SK-N-SH (cell line): Measurements from ENCODE around the gene TRAF2. TPM values are rescaled to one million over a fixed set of nuclear protein-coding genes. Genes with fewer than 3 reads are reported as not detected.

Experiments
- CTCF ChIA-PET: fragments of 300-600, 350-600 bp; formaldehyde crosslinking; extraction: SDS; loops from one replicate; lab custom pipeline; 2021; lab: Yijun Ruan, JAX
- POLR2A ChIA-PET: fragments of 350-600 bp; sonication (Branson Sonifier 250); formaldehyde crosslinking; extraction: SDS; loops from one replicate; lab custom pipeline; 2020; ENCODE audit warnings: antibody characterized with exemption, inconsistent platforms; lab: Yijun Ruan, JAX
- DNase-seq: peaks from one replicate; pipeline ENCODE4 v3.0.0; 2012
- H2AFZ ChIP-seq: fragments of 200-600 bp; sonication (generic); 2 replicates; pipeline ENCODE4 v1.8.1; 2016; ENCODE audit warnings: antibody characterized with exemption, mild to moderate bottlenecking, low read depth
- H3F3A ChIP-seq: fragments of 200-600 bp; sonication (generic); replicated peaks from 2 replicates; pipeline ENCODE3; 2016; ENCODE audit warnings: antibody characterized with exemption, mild to moderate bottlenecking; ENCODE audit not compliant: insufficient read depth
- H3K27ac ChIP-seq, 2 experiments: fragments of 200-500 bp in 1 of 2; fragments of 200-600 bp in 1 of 2; sonication (Bioruptor generic) in 1 of 2; sonication (generic), shearing (Covaris generic) in 1 of 2; 2 replicates each; pipeline versions ENCODE4 v1.5.1 to v1.6.1; 2014 to 2016; ENCODE audit warnings: low read depth in 2 of 2, inconsistent platforms in 1 of 2, low read length in 1 of 2, mild to moderate bottlenecking in 1 of 2, mixed read lengths in 1 of 2
- H3K27me3 ChIP-seq: fragments of 200-600 bp; sonication (generic), shearing (Covaris generic); 2 replicates; pipeline ENCODE4 v1.6.1; 2016; ENCODE audit warnings: mixed run types; ENCODE audit not compliant: insufficient read depth
- H3K36me3 ChIP-seq, 2 experiments: fragments of 200-500 bp in 1 of 2; fragments of 200-600 bp in 1 of 2; sonication (Bioruptor generic) in 1 of 2; sonication (generic) in 1 of 2; replicated peaks in 1 of 2; 2 replicates each; pipeline versions ENCODE3 to v1.5.1; 2014 to 2016; ENCODE audit warnings: low read length in 1 of 2, mild to moderate bottlenecking in 1 of 2; ENCODE audit not compliant: insufficient read depth in 2 of 2, control insufficient read depth in 1 of 2
- H3K4me1 ChIP-seq, 2 experiments: fragments of 200-500 bp in 1 of 2; fragments of 200-600 bp in 1 of 2; sonication (Bioruptor generic) in 1 of 2; sonication (generic), shearing (Covaris generic) in 1 of 2; 2 replicates each; pipeline versions ENCODE4 v1.5.1 to v1.6.1; 2014 to 2016; ENCODE audit warnings: low read depth in 1 of 2, low read length in 1 of 2, mixed run types in 1 of 2; ENCODE audit not compliant: insufficient read depth in 2 of 2, control insufficient read depth in 1 of 2
- H3K4me2 ChIP-seq: fragments of 200-600 bp; sonication (generic), shearing (Covaris generic); 2 replicates; pipeline ENCODE4 v1.6.1; 2017; ENCODE audit warnings: mixed run types
- H3K4me3 ChIP-seq, 2 experiments: fragments of 200-500 bp in 1 of 2; fragments of 200-600 bp in 1 of 2; sonication (Bioruptor generic) in 1 of 2; sonication (generic), shearing (Covaris generic) in 1 of 2; 2 replicates each; pipeline versions ENCODE4 v1.5.1 to v1.8.1; 2014 to 2016; ENCODE audit warnings: low read depth in 2 of 2, inconsistent platforms in 1 of 2, low read length in 1 of 2, mild to moderate bottlenecking in 1 of 2, mixed read lengths in 1 of 2, moderate library complexity in 1 of 2
- H3K79me2 ChIP-seq: fragments of 200-600 bp; sonication (generic); 2 replicates; pipeline ENCODE4 v1.8.1; 2017; ENCODE audit warnings: mild to moderate bottlenecking; ENCODE audit not compliant: insufficient read depth
- H3K9ac ChIP-seq: fragments of 200-600 bp; sonication (generic); 2 replicates; pipeline ENCODE4 v1.6.1; 2017; ENCODE audit warnings: mixed run types
- H3K9me2 ChIP-seq: fragments of 200-600 bp; sonication (generic); 2 replicates; pipeline ENCODE4 v1.6.1; 2017; ENCODE audit warnings: mixed run types
- H3K9me3 ChIP-seq: fragments of 200-600 bp; sonication (generic); 2 replicates; pipeline ENCODE4 v1.6.1; 2017; ENCODE audit warnings: mixed run types, mild to moderate bottlenecking, moderate library complexity
- H4K20me1 ChIP-seq: fragments of 200-600 bp; sonication (generic); 2 replicates; pipeline ENCODE4 v1.6.1; 2017; ENCODE audit warnings: mild to moderate bottlenecking, mixed run types; ENCODE audit not compliant: insufficient read depth
- CHD2 ChIP-seq: fragments of 150-350 bp; IDR thresholded peaks from 2 replicates; pipeline ENCODE4 v1.6.1; 2018; ENCODE audit warnings: low read length; ENCODE audit not compliant: partially characterized antibody
- ELF1 ChIP-seq: IDR thresholded peaks from 2 replicates; pipeline ENCODE4 v1.4.0; 2012
- EP300 ChIP-seq, 2 experiments: IDR thresholded peaks; 2 replicates each; pipeline versions ENCODE4 v1.4.0 to v1.6.1; 2012; ENCODE audit warnings: borderline replicate concordance in 1 of 2, low read depth in 1 of 2, low read length in 1 of 2
- FOSL2 ChIP-seq: IDR thresholded peaks from 2 replicates; pipeline ENCODE4 v1.4.0; 2012; ENCODE audit warnings: low read depth, mild to moderate bottlenecking, moderate library complexity, borderline replicate concordance
- GATA2 ChIP-seq: sonication (generic); formaldehyde crosslinking; IDR thresholded peaks from 2 replicates; pipeline ENCODE4 v1.5.0; 2020; ENCODE audit warnings: mild to moderate bottlenecking, missing genetic modification reagents
- JUND ChIP-seq: IDR thresholded peaks from 2 replicates; pipeline ENCODE4 v1.4.0; 2012
- MEF2A ChIP-seq: IDR thresholded peaks from 2 replicates; pipeline ENCODE4 v1.4.0; 2012; ENCODE audit warnings: low read depth, borderline replicate concordance
- NFIC ChIP-seq: IDR thresholded peaks from 2 replicates; pipeline ENCODE4 v1.4.0; 2012; ENCODE audit warnings: borderline replicate concordance
- NRF1 ChIP-seq: IDR thresholded peaks from 2 replicates; pipeline ENCODE4 v1.6.1; 2012; ENCODE audit warnings: low read depth, mild to moderate bottlenecking, low read length
- PBX3 ChIP-seq: IDR thresholded peaks from 2 replicates; pipeline ENCODE4; 2012
- POLR2AphosphoS5 ChIP-seq: IDR thresholded peaks from 2 replicates; pipeline ENCODE4 v1.6.1; 2012; ENCODE audit warnings: low read depth, low read length
- RAD21 ChIP-seq: IDR thresholded peaks from 2 replicates; pipeline ENCODE4 v1.6.1; 2012; ENCODE audit warnings: mild to moderate bottlenecking, low read length
- REST ChIP-seq: IDR thresholded peaks from 2 replicates; pipeline ENCODE4 v1.6.1; 2012; ENCODE audit warnings: mild to moderate bottlenecking, low read depth, low read length, moderate library complexity
- SIN3A ChIP-seq: IDR thresholded peaks from 2 replicates; pipeline ENCODE4 v1.6.1; 2012; ENCODE audit warnings: low read depth, mild to moderate bottlenecking, low read length, moderate library complexity, borderline replicate concordance
- TCF12 ChIP-seq: IDR thresholded peaks from 2 replicates; pipeline ENCODE4 v1.4.0; 2012
- TEAD4 ChIP-seq: IDR thresholded peaks from 2 replicates; pipeline ENCODE4 v1.4.0; 2012; ENCODE audit warnings: mild to moderate bottlenecking, borderline replicate concordance; ENCODE audit not compliant: insufficient read depth
- YY1 ChIP-seq: IDR thresholded peaks from 2 replicates; pipeline ENCODE4 v1.4.0; 2012; ENCODE audit warnings: low read depth, mild to moderate bottlenecking
- WGBS: methylation state at CpG from one replicate; pipeline ENCODE4 v1.1.6; 2017; ENCODE audit warnings: low lambda C conversion rate; 5-methylcytosine and 5-hydroxymethylcytosine counted together
- polyA plus RNA-seq, 3 experiments: library from polyadenylated mRNA; depleted of rRNA; stranded (reverse); fragments of >200 nt; gene quantifications; 2 replicates each; pipeline ENCODE4 v1.2.3, GENCODE V29; 2012
- TF ChIP-seq, protein P1 (sequence below): IDR thresholded peaks from 2 replicates; pipeline ENCODE4 v1.4.0; 2012; ENCODE audit warnings: low read depth, borderline replicate concordance
- TF ChIP-seq, protein P2 (sequence below): IDR thresholded peaks from 2 replicates; pipeline ENCODE4 v1.4.0; 2012; ENCODE audit warnings: low read depth

Gene TRAF2
- polyA plus RNA-seq, 1 of the 3 experiments (the other 2 are of a cell fraction): 15.4 TPM

- no peak overlapping the region for H3K27ac ChIP-seq
- 93% methylated on average over 2 of the region's 11 CpGs for WGBS
- no peak overlapping the region for H3K4me2 ChIP-seq
- no peaks in the 10 kb centered on the region for H3K27me3 ChIP-seq
- no peak overlapping the region for H3K9ac ChIP-seq
- H3K36me3 ChIP-seq: no peaks in the 10 kb centered on the region
- H4K20me1 ChIP-seq: no peaks in the 10 kb centered on the region
- H3K4me1 ChIP-seq: peaks cover 0 to 19% of the 10 kb centered on the region in 2 experiments; a peak in 1 of 4 replicates
- H2AFZ ChIP-seq: no peak overlapping the region
- H3K4me3 ChIP-seq: no peak overlapping the region
- ChIA-PET CTCF (interaction anchor here (0.9 kb wide), 1 partner anchor 57 kb away, joined by 3 read pairs; no protein-coding TSS in a partner anchor), POLR2A (no interaction called here)
- no peaks in the 10 kb centered on the region for H3F3A ChIP-seq
- no peak for TF ChIP-seq SIN3A
- H3K79me2 ChIP-seq: no peaks in the 10 kb centered on the region
- H3K9me3 ChIP-seq: no peaks in the 10 kb centered on the region
- no peak for DNase-seq
- H3K9me2 ChIP-seq: no peaks in the 10 kb centered on the region
Measured at GRCh38 chr9:136972335-136972734, 86.0 kb downstream of the TRAF2 start.

DNA sequence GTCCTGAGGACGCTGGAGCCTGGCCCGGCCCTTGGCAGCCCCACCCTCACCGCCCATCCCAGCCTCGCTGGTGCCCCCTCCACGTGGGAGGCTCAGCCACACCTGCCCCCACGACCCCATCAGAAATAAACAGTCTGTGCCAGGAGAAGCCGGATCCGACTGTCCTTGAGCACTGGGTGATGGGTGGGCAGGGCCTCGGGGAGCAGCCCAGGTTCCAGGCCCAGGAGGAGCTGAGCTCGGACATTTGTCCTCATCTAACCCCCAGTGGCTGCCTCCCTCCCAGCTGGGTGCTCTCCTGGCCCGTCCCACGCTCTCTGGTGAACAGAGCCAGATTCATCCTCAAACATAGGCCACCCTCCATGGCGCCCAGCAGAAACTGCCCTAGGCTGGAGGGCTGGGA lies 86.4 kb downstream of the TRAF2 start:
- H3K9me3 ChIP-seq: no peaks in the 10 kb centered on the region
- H3K27ac ChIP-seq: no peak overlapping the region
- H3K4me1 ChIP-seq: peaks cover 0 to 23% of the 10 kb centered on the region in 2 experiments; a peak in 1 of 4 replicates
- DNase-seq: no peak
- POLR2A ChIA-PET: interaction anchor here (1.5 kb wide), 1 partner anchor 22 kb away, joined by 4 read pairs; no protein-coding TSS in a partner anchor
- no peak overlapping the region for H3K4me3 ChIP-seq
- no peak overlapping the region for H3K9ac ChIP-seq
- CTCF ChIA-PET: interaction anchor here (0.7 to 4.4 kb wide), 3 partner anchors 25 to 63 kb away, joined by 3 to 24 read pairs (median 3); no protein-coding TSS in a partner anchor
- H3K36me3 ChIP-seq: no peaks in the 10 kb centered on the region
- no peaks in the 10 kb centered on the region for H3K9me2 ChIP-seq
- no peaks in the 10 kb centered on the region for H4K20me1 ChIP-seq
- H3K27me3 ChIP-seq: no peaks in the 10 kb centered on the region
- no peaks in the 10 kb centered on the region for H3F3A ChIP-seq
- WGBS: 45% methylated on average over 12 of the region's 13 CpGs
- H2AFZ ChIP-seq: no peak overlapping the region
- no peak overlapping the region for H3K4me2 ChIP-seq
- no peaks in the 10 kb centered on the region for H3K79me2 ChIP-seq
- TF ChIP-seq, protein P1, sequence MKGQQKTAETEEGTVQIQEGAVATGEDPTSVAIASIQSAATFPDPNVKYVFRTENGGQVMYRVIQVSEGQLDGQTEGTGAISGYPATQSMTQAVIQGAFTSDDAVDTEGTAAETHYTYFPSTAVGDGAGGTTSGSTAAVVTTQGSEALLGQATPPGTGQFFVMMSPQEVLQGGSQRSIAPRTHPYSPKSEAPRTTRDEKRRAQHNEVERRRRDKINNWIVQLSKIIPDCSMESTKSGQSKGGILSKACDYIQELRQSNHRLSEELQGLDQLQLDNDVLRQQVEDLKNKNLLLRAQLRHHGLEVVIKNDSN: no peak
- TF ChIP-seq ELF1 (no peak), CHD2 (no peak), REST (no peak), YY1 (no peak), RAD21 (no peak), MEF2A (no peak), NRF1 (no peak), NFIC (no peak), SIN3A (no peak), FOSL2 (no peak), EP300 (IDR thresholded peaks at IDR 0.05; ENCODE audit: borderline replicate concordance in 1 of 2, low read depth in 1 of 2, low read length in 1 of 2) (no peak), JUND (no peak), TCF12 (no peak), TEAD4 (no peak), PBX3 (no peak), POLR2AphosphoS5 (no peak), GATA2 (CRISPR knock-in tag) (no peak)
- TF ChIP-seq, protein P2, sequence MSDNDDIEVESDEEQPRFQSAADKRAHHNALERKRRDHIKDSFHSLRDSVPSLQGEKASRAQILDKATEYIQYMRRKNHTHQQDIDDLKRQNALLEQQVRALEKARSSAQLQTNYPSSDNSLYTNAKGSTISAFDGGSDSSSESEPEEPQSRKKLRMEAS: no peak
